ENCODE measurements around the gene CLCN3. TPM values are rescaled to one million over a fixed set of nuclear protein-coding genes. Genes with fewer than 3 reads are reported as not detected.

Gene CLCN3
- total RNA-seq, 2 experiments from 2014 or later, result 17.8 to 42.0 TPM

- no TSS peak for BruUV-seq (replicated peaks)
- no peaks in the 10 kb centered on the region for H3K4me1 ChIP-seq (ENCODE audit: insufficient read depth, low read length, poor library complexity, severe bottlenecking)
- POLR2A ChIA-PET, result interaction anchor here (0.6 kb wide), 1 partner anchor 13 kb away, joined by 3 read pairs; no protein-coding TSS in a partner anchor
- H3K79me2 ChIP-seq (ENCODE audit: insufficient read depth, low read depth, low read length), result no peaks in the 10 kb centered on the region
- intact Hi-C loops (cut with micrococcal nuclease; ENCODE audit: unreplicated experiment), result no loop called here
- H3K4me2 ChIP-seq (ENCODE audit: low read length), result no peak overlapping the region
- no peaks in the 10 kb centered on the region for H3K9me3 ChIP-seq (ENCODE audit: low read length)
- H3K36me3 ChIP-seq (ENCODE audit: insufficient read depth, low read length), result peaks cover 59% of the 10 kb centered on the region
- no peaks in the 10 kb centered on the region for H3K9me2 ChIP-seq (ENCODE audit: insufficient read depth, low read length)
- CTCF ChIA-PET (ENCODE audit: unreplicated experiment), result no interaction called here
- TF ChIP-seq EZH2phosphoT487 (IDR thresholded peaks at IDR 0.05; ENCODE audit: borderline replicate concordance, low read depth, low read length) (no peak), CTCF (conservative IDR thresholded peaks at IDR 0.05; ENCODE audit: low read length) (no peak)
- H3K27ac ChIP-seq (ENCODE audit: low read depth, low read length, poor library complexity, severe bottlenecking), result no peak overlapping the region
- H4K20me1 ChIP-seq (ENCODE audit: insufficient read depth, low read length), result no peaks in the 10 kb centered on the region
- no peak overlapping the region for H2AFZ ChIP-seq (ENCODE audit: low read length)
- DNase-seq (ENCODE audit: low spot score), result no peak
- no peak overlapping the region for H3K4me3 ChIP-seq (ENCODE audit: low read depth, low read length, poor library complexity, severe bottlenecking)
Observed at GRCh38 chr4:169583563-169583962, 36.8 kb upstream of the CLCN3 start.

GRCh38 chr4:169593050-169593560 lies 27.3 kb upstream of the CLCN3 start:
- H2AFZ ChIP-seq (ENCODE audit: low read length), result no peak overlapping the region
- H3K36me3 ChIP-seq (ENCODE audit: insufficient read depth, low read length), result peaks cover 26% of the 10 kb centered on the region
- ChIA-PET CTCF (ENCODE audit: unreplicated experiment) (no interaction called here), POLR2A (interaction anchor here (1.1 kb wide), 1 partner anchor 14 kb away, joined by 5 read pairs; no protein-coding TSS in a partner anchor)
- no peak overlapping the region for H3K4me3 ChIP-seq (ENCODE audit: low read depth, low read length, poor library complexity, severe bottlenecking)
- no peaks in the 10 kb centered on the region; the same call in 1 of the 2 replicates for H4K20me1 ChIP-seq (ENCODE audit: insufficient read depth, low read length)
- no peaks in the 10 kb centered on the region for H3K9me2 ChIP-seq (ENCODE audit: insufficient read depth, low read length)
- no TSS peak for BruUV-seq (replicated peaks)
- H3K27ac ChIP-seq (ENCODE audit: low read depth, low read length, poor library complexity, severe bottlenecking), result no peak overlapping the region
- no peak overlapping the region for H3K4me2 ChIP-seq (ENCODE audit: low read length)
- DNase-seq (ENCODE audit: low spot score), result no peak
- intact Hi-C loops (cut with micrococcal nuclease; ENCODE audit: unreplicated experiment), result no loop called here
- TF ChIP-seq EZH2phosphoT487 (IDR thresholded peaks at IDR 0.05; ENCODE audit: borderline replicate concordance, low read depth, low read length), result no peak
- TF ChIP-seq CTCF (conservative IDR thresholded peaks at IDR 0.05; ENCODE audit: low read length), result no peak
- H3K4me1 ChIP-seq (ENCODE audit: insufficient read depth, low read length, poor library complexity, severe bottlenecking), result no peaks in the 10 kb centered on the region
- H3K9me3 ChIP-seq (ENCODE audit: low read length), result no peaks in the 10 kb centered on the region
- no peaks in the 10 kb centered on the region for H3K79me2 ChIP-seq (ENCODE audit: insufficient read depth, low read depth, low read length)

- Histone ChIP-seq H3K36me3 (ENCODE audit: insufficient read depth, low read length) (peaks cover 25% of the 10 kb centered on the region; the same call in 1 of the 2 replicates), H2AFZ (ENCODE audit: low read length) (no peak overlapping the region), H3K9me2 (ENCODE audit: insufficient read depth, low read length) (no peaks in the 10 kb centered on the region), H3K4me2 (ENCODE audit: low read length) (no peak overlapping the region), H3K4me1 (ENCODE audit: insufficient read depth, low read length, poor library complexity, severe bottlenecking) (no peaks in the 10 kb centered on the region), H3K4me3 (ENCODE audit: low read depth, low read length, poor library complexity, severe bottlenecking) (no peak overlapping the region), H3K9me3 (ENCODE audit: low read length) (no peaks in the 10 kb centered on the region), H3K27ac (ENCODE audit: low read depth, low read length, poor library complexity, severe bottlenecking) (no peak overlapping the region), H3K79me2 (ENCODE audit: insufficient read depth, low read depth, low read length) (no peaks in the 10 kb centered on the region), H4K20me1 (ENCODE audit: insufficient read depth, low read length) (no peaks in the 10 kb centered on the region; the same call in 1 of the 2 replicates)
- TF ChIP-seq EZH2phosphoT487 (IDR thresholded peaks at IDR 0.05; ENCODE audit: borderline replicate concordance, low read depth, low read length) (no peak), CTCF (conservative IDR thresholded peaks at IDR 0.05; ENCODE audit: low read length) (no peak)
- no peak for DNase-seq (ENCODE audit: low spot score)
- ChIA-PET POLR2A (interaction anchor here (0.6 to 1.1 kb wide), 4 partner anchors 10 to 705 kb away, joined by 3 to 4 read pairs (median 3); no protein-coding TSS in a partner anchor), CTCF (ENCODE audit: unreplicated experiment) (no interaction called here)
- intact Hi-C loops (cut with micrococcal nuclease; ENCODE audit: unreplicated experiment), result no loop called here
- BruUV-seq (replicated peaks), result no TSS peak
Observed at GRCh38 chr4:169594560-169595195, 25.7 kb upstream of the CLCN3 start.

All from OCI-LY7 (cell line).